SH-SY5Y (cell line): ENCODE measurements around the gene NPM1.

ENCODE experiments used
- GATA2 ChIP-seq: IDR thresholded peaks from 2 replicates; pipeline ENCODE4 v1.6.1; 2011; ENCODE audit warnings: mild to moderate bottlenecking, low read depth, low read length
- GATA3 ChIP-seq: IDR thresholded peaks from 2 replicates; pipeline ENCODE4 v1.6.1; 2011; ENCODE audit warnings: low read depth, mild to moderate bottlenecking, low read length, moderate library complexity

NPM1 gene

DNA sequence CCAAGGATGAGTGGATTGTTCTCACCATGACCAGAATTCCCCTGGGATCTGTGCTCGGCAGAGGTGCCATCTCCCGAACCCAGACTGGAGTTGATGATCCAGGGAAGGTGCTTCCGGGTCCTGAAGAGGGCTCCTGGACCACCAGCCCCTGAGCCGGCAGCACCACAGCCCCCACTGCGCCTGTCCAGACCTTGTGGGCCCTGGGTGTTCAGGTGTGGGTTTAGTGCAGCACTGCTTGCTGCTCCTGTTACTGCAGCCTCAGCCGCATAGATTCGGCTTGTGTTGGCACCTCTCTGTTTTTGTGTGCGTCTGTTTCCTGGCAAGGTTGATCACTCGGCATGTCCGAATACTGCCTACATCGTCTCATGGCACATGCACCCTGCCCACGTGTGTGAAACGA, 16.3 kb upstream of the NPM1 start:
- TF ChIP-seq GATA3 (no peak), GATA2 (no peak)

DNA sequence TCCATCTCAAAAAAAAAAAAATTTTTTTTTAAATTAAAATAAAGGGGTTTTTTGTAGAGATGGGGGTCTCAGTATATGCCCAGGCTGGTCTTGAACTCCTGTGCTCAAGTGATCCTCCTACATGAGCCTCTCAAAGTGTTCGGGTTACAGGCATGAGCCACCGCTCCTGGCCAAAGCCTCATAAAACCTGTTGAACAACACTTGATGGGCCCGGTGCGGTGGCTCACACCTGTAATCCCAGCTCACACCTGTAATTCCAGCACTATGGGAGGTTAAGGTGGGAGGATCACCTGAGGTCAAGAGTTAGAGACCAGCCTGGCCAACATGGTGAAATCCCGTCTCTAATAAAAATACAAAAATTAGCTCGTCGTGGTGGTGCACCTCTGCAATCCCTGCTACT, 7.7 kb upstream of the NPM1 start:
- no peak for TF ChIP-seq GATA2

DNA sequence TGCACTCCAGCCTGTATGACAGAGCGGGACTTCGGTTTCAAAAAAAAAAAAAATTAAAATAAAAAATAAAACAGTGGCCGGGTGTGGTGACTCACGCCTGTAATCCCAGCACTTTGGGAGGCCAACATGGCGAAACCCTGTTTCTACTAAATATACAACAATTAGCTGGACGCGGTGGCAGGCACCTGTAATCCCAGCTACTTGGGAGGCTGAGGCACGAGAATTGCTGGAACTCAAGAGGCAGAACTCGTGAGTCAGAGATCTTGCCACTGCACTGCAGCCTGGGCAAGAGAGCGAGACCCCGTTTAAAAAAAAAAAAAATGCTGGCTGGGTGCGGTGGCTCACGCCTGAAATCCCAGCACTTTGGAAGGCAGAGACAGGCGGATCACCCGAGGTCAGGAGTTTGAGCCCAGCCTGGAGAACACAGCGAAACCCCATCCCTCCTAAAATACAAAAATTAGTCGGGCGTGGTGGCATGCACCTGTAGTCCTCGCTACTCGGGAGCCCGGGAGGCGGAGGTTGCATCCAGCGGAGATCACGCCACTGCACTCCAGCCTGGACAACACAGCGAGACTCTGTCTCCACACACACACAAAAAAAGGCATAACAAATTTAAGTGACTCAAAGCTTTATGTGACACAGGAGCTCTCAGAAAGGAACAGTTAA, 1.5 kb upstream of the NPM1 start:
- TF ChIP-seq GATA2 (no peak), GATA3 (no peak)

DNA sequence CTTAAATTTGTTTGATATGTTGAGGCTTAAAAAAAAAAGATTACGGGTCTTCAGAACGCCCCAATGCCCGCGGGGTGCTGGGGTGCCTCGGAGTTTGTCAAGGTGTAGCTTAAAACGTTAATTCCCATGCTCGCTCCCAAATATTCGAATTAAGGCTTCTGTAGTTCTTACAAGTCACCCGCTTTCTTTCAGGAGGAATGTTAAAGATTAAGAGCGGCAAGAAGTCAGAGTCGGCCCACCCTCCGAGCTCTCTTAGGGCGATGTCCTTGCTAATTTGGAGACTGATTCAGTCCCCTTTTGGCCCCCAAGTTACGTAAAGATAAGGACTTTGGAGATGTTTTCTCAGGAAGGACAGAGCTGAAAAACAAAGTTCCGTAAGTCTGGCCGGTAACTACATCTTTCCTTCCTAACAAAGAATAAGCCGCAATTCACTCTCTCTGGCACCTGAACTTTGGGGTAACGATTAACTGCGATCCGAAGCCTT, 746 bp upstream of the NPM1 start:
- TF ChIP-seq GATA3 (no peak), GATA2 (no peak)

DNA sequence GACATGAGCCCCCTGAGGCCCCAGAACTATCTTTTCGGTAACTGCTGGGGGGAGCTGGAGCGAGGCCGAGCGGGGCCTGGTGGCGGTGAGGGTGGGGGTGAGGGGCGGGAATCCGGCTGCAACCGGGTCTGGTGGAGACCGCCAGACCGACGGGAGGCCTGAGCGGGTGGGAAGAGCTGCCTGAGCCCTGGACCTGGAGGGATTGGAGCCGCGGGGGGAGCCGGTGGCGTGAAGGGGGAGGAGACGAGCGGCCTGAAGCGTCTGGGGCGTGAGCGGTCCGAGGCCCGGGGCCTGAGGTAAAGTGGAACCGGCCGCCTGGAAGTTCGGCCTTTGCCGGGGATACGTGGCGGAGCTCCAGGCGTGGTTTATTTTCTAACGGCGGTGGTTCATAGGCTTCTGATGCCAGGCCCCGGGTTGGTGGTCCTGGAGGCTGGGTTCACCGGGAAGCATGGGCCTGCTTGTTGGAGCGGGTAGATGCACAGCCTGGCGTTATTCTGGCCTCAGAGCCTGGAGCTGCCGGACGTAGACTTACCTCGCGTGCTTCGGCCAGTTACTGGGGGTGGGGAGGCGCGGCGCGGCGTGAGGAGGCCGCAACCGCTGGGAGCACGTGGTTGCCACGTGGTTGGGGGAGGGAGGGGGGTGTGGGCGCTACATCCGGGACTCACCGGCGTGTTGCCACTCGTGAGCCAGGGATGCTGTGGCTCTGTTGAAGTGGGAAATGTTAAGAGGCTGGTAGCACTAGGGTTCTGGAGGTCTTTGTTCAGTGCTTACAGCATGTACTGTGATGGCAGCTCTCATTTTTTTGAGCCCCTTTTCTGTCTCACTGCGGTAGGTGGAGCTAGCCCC, 544 bp downstream of the NPM1 start:
- no peak for TF ChIP-seq GATA3
- TF ChIP-seq GATA2: no peak

DNA sequence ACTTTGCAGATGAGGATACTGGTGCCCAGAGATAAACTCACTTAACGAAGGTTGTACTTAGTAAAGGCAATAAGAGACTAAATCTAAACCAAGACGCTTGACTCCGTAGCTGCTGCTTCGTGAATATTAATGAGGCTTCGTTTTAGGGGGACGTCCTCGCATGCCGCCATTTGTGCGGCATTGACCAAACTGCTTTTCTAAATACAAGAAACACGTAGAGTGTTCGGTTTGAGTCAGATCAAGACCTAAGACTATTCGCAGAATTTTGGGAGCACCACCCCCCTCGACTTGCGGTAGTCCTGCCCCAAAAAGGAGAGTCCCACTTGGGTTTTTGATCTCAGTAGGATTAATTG, 1.1 kb downstream of the NPM1 start:
- TF ChIP-seq GATA3 (no peak), GATA2 (no peak)

DNA sequence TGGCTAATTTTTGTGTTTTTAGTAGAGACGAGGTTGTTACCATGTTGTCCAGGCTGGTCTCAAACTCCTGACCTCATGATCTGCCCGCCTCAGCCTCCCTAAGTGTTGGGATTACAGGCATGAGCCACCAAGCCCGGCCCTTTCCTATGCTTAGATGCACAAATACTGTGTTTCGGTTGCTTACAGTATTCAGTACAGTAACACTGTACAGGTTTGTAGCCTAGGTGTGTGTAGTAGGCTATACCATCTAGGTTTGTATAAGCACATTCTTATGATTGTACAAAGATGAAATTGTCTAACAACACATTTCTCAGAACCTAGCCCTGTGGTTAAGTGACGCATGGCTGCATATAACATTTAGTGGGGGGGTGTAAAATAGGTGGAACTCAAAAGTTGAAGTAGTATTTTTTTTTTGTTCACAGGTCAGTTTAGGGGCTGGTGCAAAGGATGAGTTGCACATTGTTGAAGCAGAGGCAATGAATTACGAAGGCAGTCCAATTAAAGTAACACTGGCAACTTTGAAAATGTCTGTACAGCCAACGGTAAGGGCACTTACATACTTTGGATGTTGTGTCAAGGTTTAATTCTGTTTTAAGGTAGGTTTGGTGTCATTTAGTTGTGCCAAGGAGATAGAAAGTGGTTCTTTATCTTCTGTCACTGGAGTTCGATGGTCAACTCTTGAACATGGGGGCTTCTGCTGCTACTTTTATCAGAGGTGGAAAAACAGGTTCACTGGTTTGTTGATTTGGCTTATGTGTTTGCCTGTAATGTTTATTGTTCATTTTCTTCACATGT, 3.4 kb downstream of the NPM1 start:
- no peak for TF ChIP-seq GATA3
- TF ChIP-seq GATA2: no peak

DNA sequence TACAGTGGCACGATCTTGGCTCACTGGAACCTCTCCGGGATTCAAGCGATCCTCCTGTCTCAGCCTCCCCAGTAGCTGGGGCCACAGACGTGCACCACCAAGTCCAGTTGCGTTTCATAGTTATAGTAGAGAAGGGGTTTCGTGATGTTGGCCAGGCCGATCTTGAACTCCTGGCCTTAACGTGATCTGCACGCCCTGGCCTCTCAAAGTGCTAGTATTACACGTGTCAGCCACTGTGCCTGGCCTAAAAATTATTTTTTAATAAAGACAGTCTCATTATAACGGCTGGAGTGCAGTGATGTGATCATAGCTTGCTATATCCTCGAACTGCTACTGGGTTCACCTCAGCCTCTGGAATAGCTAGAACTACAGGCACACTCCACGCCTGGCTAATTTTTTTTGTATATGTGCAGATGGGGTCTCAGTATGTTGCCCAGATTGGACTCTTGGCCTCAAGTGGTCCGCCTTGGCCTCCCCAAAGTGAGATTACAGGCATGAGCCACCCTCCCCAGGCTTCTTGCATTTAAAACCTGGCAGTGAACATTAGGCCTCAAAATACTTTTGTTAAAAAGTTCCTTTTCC, 4.4 kb downstream of the NPM1 start:
- no peak for TF ChIP-seq GATA2
- TF ChIP-seq GATA3: no peak

DNA sequence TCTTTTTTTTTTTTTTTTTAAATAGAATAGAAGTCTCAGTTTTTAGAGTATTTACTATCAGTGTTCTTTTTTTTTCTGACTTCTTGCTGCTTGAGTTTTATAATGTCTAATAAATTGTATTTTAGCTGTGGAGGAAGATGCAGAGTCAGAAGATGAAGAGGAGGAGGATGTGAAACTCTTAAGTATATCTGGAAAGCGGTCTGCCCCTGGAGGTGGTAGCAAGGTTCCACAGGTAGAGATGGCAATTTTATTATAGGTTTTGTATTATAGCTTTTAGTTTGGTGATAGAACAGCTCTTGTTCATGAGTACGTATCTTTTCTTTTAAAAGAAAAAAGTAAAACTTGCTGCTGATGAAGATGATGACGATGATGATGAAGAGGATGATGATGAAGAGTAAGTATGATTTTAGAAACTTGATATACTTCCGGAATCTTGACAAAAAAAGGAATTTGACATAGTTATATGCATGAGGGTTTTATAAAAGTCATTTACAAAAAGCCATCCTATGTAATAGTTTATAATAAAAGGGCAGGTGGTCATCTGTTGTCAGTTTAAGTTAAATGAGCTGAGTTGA, 5.0 kb downstream of the NPM1 start:
- TF ChIP-seq GATA3 (no peak), GATA2 (no peak)

DNA sequence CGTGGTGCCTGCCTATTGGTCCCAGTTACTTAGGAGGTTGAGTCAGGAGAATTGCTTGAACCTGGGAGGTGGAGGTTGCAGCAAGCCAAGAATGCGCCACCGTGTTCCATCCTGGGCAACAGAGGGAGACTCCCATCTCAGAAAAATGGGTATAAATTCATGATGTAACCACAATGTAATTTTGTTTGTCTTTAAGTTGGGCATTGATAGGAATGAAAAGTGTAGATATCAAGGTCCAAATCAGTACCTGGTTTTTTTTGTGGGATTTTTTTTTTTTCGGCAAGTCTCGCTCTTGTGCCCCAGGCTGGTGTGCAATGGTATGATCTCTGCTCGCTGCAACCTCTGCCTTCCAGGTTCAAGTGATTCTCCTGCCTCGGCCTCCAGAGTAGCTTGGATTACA, 7.4 kb downstream of the NPM1 start:
- TF ChIP-seq GATA3: no peak

DNA sequence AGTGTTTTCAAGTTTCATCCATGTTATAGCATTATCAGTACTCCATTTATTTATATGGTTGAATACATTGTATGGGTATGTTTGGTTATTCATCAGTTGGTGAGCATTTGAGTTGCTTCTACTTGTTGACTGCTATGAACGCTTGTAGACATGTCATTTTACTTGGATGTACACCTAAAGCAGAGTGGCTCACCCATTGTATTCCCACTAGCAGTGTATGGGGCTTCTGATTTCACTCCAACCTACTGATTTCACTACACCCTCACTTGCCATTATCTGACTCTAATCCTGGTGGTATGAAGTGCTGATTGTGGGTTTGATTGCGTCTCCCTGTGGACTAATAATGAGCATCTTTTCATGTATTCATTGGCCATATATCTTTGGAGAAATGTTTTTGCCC, 9.5 kb downstream of the NPM1 start:
- no peak for TF ChIP-seq GATA3
- no peak for TF ChIP-seq GATA2

DNA sequence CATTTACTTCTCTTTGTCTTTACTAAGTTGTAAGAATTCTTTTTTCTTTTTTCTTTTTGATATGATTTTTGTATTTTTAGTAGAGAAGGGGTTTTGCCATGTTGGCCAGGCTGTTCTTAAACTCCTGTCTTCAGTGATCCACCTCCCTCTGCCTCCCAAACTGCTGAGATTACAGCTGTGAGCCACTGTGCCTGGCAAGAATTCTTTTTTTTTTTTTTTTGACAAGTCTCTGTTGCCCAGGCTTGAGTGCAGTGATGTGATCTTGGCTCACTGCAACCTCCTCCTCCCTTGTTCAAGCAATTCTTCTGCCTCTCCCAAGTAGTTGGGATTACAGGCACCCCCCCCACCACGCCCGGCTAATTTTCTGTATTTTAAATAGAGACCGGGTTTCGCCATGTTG, 9.9 kb downstream of the NPM1 start:
- TF ChIP-seq GATA2: no peak
- no peak for TF ChIP-seq GATA3

DNA sequence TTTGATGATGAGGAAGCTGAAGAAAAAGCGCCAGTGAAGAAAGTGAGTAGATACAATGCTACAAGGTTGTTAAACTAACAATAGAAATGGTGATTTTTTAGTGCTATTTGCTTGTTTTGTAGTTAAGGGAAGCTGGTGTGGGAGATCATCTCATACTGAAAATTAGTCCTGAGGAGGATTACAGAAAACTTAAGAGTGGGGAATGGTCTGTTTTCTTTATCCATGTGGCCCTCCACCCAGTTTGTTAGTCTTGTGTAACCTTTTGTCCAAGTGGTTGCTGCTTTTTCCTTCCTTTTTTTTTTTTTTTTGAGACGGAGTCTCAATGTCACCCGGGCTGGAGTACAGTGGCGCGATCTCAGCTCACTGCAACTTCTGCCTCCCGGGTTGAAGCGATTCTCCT, 12.5 kb downstream of the NPM1 start:
- no peak for TF ChIP-seq GATA3
- TF ChIP-seq GATA2: no peak

DNA sequence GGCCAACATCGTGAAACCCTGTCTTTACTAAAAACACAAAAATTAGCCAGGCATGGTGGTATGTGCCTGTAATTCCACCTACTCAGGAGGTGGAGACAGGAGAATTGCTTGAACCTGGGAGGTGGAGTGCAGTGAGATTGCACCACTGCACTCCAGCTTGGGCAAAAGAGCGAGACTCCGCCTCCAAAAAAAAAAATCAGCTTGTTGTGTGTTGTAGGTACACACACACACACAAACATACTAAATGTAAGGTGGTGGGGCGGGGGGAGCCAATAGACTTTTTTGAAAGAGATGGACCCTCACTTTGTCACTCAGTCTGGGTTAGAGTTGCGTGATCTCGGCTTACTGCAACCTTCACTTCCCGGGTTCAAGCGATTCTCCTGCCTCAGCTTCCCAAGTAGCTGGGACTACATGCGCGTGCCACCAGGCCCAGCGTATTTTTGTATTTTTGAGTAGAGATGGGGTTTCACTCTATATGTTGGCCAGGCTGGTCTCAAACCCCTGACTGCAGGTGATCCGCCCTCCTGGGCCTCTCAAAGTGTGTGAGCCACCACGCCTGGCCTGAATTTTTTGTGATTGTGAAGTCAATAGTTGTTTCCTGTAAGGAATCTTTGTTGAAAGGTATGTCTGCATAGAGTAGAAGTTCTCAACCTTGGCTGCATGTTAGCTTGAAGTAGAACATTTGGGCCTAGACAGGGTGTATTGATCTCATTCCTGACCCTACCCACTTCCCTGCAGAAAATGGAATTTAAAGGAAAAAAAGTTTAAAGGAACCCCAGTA, 13.7 kb downstream of the NPM1 start:
- TF ChIP-seq GATA3 (no peak), GATA2 (no peak)
